Measurements from ENCODE around the gene GASK1A.
"Not testable (repeated sequence)": the region's sequence is repeated elsewhere in the genome, so short reads cannot be mapped to it uniquely, and the experiment has no call there.

Gene GASK1A

DNA sequence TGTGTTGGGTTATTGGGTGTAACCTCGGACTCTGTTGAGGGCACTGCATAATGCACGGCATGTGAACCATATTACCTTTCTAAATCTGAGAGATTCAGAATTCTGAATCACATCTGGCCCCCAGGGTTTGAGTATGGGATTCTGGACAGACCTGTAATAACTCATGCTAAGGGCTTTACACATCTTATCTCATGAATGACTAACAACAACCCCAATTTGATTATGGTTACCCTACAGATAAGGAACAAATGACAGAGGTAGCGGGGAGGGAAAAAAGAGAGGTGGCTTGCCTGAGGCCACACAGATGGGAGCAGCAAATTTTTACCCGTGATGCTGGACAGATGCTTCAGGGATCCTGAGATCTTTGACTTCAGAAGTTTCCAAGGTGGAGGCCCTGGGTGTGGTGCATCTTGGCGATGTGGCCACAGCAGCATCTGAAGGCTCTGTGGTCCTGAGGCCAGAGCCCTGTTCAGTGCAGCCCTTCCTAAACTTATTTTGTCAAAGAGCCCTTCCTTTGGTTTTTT is 83.0 kb downstream of the GASK1A start:
- DNase-seq (ENCODE audit: low read depth) = no peak

DNA sequence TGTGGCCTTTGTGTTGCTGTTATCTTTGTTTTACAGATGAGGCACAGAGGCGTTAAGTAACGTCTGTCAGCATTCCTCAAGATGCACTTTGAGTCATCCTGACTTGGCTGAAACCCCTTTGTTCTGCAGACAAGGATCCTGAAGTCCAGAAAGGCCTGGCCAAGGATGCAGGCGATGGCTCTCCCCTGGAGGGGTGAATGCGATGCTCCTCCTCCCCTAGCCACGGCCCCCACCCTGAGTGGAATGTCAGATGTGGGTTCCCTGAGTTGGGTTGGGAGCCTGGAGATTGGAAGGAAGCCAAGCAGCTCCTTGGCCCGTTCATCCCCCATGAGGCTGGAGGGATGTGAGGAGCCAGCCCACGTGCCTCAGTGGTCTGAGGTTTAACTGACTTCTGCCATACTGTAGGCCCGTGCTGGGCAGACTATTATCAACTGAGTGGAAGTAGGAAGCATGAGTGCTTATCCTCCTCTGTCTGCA is 83.5 kb downstream of the GASK1A start:
- no peak for DNase-seq (ENCODE audit: low read depth)

DNA sequence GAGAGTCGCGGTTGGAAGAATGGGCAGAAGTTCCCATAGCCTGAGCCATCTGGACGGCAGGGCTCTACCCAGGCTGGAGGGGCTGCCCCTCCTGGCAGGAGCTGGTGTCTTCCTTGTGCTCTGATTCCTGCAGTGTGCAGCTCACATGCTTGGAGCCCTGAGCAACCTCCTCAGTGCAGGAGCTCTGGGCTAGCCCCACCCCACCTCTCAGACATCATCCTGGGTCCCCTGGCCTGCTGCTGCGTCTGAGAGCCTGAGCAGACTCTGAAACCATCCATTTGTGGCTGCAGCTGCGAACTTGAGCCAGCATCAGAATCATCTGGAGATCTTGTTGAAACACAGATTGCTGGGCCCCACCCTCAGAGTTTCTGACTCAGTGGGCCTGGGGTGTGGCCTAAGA is 84.0 kb downstream of the GASK1A start:
- no peak for DNase-seq (ENCODE audit: low read depth)

DNA sequence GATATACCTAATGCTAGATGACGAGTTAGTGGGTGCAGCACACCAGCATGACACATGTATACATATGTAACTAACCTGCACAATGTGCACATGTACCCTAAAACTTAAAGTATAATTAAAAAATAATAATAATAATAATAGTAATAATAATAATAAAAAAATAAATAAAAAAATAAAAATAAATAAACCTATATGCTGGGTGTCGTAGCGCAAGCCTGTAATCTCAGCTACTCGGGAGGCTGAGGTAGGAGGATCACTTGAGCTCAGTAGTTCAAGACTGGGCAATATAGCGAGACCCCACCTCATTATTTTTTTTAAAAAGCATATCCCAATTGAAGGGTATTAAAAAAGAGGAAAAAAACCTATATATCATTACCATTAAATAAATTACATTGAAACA is 91.6 kb downstream of the GASK1A start:
- DNase-seq (ENCODE audit: low read depth) = not testable (repeated sequence)

DNA sequence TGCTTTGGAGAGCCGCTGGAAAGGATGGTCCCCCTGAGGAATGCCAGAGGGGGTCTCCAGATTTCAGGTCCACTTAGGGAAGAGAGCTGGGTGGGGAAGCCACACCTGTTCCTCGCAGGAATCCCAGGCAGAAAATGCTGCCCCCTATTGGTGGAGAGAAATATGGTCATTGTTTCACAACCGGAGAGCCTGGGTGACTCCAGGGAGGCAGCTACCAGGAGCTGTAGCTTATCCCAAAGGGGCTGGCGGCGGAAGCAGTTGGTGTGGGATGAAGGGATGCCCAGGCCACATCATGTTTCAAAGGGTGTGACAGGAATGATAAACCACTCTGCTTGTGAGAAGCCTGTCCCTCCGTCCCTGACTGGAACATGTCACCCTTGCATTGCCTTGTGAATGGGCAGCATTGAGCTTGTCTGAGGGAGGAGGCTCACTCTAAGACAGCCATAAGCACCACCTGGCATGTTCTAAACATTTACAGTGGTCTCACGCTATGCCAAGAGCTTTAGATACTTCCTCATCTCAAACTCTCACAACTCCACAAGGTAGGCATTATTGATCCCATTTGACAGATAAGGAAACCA is 92.3 kb downstream of the GASK1A start:
- peak; percentile 19 for DNase-seq (ENCODE audit: low read depth)

DNA sequence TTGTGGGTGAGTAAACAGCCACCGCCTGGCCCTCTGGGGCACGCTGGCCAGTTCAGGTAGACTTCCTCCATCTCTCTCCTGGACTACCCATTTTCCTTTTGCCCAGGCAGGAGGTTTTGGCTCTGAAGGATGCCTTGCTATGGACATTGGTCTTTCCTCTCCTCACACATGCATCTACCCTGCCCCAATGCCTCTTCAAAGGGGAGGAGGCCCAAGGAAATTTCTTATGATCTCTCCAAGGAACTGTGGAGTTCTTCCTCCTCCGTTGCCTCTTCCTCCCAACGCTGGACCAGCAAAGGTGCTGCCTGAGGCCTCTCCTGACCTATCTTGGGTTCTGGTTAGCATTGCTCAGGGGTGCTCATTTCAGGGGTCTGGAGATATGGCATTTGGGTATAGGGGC is 93.2 kb downstream of the GASK1A start:
- no peak for DNase-seq (ENCODE audit: low read depth)

DNA sequence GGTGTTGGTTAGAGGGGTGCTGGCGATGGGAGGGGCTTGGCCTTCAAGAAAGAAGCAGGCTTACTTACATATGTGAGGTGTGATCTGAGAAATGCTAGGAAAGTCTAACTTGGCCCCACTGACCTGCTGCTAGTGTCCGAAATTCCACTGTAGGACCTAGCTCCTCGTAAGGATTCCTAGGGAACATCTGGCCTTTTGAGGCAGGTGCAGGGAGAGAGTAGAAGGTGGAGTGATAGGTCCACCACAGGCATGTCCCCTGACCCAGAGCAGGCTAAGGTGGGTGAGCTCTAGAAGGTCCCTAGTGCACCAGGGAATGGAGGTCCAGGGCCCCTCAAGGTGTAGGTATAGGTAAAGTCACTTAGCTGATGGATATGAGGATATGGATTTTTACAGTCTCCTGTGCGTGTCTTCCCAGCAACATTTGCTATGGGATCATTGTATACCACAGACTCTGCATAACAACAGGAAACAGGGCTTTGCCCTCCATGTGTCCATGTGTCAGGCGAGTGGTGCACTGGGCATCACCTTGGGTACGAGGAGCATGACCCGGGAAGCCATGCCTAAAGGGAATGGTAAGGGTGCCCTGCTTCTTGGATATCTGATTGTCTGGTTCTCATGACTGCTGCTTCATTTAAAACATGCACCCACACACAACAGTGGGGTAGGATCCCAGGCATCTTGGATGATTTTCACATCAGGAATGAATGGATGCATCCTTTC is 94.2 kb downstream of the GASK1A start:
- no peak for DNase-seq (ENCODE audit: low read depth)

DNA sequence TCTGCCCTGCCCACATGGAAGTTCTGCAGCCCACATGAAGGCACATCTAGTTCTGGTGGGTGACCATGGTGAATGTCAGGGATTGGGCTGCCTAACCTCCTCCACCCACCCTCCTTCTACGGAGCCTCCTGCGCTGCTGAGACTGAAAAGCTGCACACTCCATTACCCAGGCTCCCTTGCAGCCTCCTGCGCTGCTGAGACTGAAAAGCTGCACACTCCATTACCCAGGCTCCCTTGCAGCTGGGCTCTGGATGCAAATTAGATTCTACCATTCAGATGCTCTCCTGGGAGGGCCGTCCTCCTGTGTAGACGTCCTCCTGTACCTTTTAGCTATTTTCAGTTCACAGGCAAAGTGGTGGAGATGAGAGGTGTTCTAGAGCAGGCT is 94.7 kb downstream of the GASK1A start:
- no peak for DNase-seq (ENCODE audit: low read depth)

DNA sequence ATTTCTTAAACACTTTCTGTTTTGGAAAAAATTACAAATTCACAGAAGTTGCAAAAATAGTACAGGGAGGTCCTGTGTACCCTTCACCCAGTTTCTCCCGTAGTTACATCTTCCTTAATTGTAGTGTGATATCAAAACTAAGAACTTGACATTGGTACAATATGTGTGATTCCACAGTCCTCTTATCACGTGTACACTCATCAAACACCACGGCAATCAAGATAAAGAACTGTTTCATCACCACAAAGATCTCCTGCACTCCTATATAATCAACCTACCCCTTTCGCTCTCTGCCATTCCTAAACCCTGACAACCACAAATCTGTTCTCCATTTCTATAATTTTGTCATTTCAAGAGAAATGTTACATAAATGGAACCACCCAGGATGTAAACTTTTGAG is 95.4 kb downstream of the GASK1A start:
- DNase-seq (ENCODE audit: low read depth) = no peak

DNA sequence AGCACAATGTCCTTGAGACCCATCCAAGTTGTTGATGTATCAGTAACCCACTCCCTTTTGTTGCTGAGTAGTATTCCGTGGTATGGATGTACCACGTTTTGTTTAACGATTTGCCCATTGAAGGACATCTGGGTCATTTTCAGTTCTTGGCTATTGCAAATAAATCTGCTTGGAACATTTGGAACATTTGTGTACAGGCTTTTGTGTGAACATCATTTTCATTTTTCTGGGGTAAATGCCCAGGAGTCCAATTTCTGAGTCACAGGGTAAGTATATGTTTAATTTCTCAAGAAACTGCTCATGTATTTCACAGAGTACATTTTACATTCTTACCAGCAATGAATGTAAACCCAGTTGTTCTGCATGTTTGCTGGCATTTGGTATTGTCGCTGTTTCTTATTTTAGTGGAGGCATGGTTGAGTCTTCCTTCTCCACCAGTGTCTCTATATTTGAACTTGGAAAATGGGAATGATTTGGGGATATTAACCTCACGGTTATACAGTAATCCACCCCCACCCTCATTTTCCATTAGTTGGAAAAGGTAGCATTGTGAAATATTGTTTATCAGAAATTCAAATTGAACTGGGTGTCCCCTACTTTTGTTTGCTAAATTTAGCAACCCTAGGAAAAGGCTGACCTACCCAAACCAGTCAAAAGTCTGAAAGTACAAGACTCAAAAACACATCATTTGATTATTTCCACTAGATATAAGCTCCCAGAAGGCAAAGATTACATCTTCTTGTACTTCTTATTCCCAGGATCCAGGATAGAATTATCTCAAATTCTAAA is 96.0 kb downstream of the GASK1A start:
- DNase-seq (ENCODE audit: low read depth) = no peak

DNA sequence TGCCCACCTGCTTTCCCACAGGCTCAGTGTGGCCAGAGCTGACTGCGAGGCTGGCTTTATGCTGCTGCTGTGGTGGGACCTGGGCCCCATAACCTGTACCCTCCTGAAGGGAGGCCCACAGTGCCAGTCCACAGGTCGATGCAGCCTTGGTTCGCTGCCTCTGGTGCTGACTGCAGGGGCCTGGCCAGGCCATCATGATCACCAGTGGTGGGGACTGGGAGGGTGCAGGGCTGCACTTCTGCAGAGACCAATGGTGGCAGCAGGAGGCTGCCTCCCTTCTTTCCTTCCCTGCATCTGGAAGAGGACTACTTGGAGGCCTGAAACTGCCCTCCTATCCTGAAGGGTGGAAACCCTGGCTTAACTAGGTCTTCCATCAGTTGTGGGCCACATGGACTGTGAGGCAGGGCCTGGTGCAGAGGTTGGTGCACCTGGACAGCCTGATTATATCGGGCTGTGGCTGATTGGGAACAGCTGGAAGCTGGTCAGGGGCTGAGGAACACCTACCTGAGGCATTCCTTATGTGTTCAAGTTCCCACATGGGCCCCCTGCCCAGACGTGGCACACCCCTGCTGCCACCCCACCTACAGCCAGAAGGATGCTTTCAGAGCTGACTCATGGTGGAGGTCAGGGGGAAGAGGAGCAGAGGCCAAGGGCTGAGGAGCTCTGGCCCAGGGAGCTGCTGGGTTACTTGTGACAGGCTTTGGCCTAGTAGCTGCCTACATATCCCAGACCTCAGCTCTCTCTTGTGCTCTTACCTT is 97.0 kb downstream of the GASK1A start:
- no peak for DNase-seq (ENCODE audit: low read depth)

DNA sequence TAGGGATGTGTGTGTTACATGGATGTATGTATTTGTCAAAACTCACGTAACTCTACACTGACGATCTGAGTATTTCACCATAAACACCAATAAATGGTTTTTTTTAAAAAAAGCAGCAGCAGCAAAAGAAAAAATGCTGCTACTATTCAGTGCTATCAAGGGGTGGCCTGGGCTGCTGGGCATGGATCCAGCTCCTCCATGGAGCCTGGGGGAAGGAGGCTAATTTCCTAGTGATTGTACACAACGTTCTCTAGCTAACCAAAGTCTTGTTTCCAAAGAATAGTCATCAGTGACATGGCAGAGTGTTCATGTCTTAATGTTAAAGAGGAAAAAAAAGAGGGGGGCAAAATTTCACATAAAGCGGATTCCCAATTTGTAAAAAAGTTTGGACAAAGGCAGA is 97.7 kb downstream of the GASK1A start:
- DNase-seq (ENCODE audit: low read depth) = no peak

DNA sequence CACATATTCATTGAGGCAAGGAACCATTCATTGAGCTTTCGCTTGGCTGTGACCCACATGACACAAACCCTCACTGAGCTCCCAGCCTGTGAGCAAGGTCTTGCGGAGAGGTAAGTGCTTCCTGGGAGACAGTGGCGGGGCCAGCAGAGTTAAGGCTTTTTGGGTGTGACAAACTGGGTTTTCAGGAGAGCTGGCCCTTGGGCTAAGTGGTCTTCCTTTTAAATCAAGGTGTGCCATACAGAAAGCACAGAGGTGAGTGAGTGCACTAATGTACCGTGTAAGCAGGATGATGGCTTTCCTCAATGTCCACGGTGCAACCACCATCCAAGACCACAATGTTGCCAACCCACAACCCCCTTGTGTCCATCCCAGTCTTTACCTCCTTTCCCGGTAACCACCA is 98.2 kb downstream of the GASK1A start:
- DNase-seq (ENCODE audit: low read depth) = no peak

DNA sequence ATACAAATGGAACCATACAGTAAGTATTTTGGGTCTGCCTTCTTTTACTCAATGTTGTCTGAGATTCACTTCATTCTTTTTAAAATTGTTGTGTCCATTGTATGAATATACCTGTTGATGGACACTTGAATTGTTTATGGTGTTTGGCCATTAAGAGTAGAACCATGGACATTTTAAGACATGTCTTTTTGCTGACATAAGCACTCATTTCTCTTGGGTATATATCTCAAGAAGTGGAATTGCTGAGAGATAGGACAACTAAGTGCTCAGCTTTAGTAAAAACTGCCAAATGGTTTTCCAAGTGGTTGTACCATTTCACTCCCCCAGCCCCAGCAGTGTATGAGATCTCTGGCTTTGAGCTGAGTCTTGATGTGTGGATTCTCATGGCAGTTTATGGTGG is 98.6 kb downstream of the GASK1A start:
- DNase-seq (ENCODE audit: low read depth) = no peak

DNA sequence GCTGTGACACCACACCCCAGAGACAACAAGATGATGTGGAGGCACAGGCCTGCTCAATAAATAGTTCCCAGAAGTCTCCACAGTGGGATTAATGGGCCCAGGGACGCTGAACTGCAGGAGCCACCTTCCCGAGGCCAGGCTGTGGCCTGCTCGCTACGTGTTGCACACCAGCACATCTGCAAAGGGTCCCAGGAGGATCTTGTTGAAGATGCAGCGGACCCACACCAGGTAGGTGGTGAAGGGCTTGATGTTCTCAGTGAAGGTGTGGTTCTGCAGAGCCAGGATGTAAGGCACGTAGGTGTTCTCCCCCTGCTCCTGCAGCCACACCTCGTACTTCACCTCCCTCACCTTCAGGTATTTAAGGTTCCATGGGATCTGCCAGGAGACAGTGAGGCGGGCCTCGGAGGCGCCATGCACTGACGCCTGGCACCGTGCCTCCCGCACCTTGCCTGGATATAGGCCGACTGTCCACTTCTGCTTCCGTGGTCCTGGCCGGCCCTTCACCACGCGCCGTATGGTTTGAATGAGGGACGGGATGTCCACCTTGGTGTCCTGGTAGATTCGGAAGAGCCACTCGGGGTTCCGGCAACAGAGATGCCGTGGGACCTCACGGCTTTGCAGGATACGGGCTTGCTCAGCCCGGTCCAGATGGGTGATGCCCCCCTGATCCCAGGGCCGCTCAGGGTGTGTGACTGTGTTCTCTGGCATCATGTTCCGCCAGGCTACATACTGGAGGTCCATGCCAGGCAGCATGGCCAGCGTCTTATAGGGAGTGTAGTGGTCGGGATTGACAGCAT is 100.6 kb downstream of the GASK1A start:
- no peak for DNase-seq (ENCODE audit: low read depth)

DNA sequence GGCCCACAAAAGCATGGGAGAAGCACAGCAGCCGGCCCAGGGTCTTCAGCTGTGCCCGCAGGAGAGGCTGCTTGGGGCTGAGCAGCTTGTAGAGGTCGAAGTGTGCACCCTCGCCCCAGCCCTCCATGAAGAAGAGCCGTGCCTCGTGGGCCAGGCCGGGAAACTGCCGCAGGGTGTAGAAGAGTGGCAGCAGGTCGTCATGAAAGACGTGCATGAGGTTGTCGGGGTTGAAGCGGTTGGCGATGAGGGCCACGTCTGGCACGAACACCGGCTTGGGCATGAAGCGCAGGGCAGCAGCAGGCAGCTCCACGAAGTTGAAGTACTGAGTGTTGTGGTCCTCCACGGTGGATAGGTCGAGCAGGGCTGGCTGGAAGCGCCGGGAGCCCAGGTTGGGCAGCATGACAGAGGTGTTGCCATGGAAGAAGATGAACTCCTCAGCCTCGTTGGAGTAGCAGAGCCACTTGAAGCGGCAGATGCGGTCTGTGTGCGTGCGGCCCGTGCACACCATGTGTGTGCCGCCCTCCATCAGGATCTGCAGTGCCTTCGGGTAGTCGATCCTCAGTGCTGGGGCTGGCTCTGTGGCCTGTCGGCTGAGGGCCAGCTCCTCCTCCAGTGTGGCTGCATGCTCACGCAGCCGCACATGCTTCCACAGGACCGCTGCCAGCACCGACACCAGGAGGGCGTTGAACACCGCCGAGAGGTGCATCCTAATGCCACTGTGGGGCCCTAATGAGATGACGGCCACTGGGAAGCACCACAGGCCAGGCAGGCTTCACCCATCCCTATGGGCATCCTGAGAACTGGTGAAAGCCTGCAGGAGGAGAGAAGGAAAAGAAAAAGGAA is 101.8 kb downstream of the GASK1A start:
- no peak for DNase-seq (ENCODE audit: low read depth)

DNA sequence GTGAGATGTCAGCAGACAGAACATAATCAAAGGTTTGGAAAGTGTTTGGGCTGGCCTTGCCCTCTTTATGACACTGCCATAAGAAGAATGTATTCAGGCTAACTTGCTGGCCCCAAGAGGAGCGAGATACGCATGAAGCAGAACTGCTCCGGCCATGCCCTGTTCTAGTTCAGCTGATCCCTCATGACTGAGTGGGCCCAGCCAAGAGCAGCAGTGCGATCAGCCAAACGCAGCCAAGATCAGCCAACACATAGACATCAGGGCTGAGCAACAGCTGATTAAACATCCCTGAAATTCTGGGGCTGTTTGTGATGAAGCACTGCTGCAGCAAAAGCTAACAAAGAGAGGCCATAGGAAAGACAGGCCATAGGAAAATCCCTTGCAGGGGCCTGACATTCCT is 102.7 kb downstream of the GASK1A start:
- no peak for DNase-seq (ENCODE audit: low read depth)

DNA sequence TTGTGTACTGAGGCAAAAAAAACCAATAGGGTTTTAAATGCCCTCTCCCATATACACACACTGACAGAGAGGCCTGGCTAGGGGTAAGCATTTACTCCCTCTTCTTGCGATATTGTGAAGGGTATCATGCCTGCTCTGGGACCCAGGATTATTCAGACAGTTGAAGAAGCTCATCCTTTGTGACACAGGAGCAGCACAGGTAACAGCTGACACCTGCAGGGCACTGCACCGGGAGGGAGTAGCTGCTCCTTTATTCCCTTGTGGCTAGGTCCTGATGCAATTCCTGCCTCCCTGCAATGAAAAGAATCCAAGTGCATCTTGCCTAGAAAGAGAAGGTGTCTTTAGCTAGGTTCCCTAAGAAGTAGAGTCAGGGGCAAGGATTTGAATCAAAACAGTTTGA is 103.3 kb downstream of the GASK1A start:
- DNase-seq (ENCODE audit: low read depth) = no peak

DNA sequence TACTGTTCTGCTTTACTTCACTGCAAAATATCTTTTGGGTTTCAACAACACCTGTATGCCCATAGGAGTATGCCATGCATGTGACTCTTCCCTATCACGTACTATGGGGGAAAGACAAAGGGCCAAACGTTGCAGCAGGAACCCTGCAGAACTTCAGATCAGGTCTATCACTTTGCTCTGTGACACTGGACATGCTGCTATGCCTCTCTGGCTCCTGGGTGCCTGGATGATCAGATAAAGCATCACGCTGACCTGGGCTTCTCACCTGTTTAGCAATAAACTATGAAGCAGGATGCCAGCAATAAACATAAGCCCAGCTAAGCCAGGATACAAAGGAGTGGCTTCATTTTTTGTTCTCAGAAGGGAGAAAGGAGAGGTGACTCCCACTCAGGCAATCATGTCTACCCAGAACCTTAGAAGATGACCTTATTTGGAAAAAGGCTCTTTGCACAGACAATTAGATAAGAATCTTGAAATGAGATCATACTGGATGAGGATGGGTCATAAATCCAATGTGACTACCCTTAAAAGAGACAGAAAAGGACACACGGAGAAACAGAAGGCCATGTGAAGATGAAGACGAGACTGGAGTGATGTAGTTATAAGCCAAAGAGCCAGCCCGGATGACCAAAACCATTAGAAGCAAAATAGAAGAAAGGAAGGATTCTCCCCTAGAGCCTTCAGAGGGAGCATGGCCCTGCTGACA is 107.5 kb downstream of the GASK1A start:
- no peak for DNase-seq (ENCODE audit: low read depth)

DNA sequence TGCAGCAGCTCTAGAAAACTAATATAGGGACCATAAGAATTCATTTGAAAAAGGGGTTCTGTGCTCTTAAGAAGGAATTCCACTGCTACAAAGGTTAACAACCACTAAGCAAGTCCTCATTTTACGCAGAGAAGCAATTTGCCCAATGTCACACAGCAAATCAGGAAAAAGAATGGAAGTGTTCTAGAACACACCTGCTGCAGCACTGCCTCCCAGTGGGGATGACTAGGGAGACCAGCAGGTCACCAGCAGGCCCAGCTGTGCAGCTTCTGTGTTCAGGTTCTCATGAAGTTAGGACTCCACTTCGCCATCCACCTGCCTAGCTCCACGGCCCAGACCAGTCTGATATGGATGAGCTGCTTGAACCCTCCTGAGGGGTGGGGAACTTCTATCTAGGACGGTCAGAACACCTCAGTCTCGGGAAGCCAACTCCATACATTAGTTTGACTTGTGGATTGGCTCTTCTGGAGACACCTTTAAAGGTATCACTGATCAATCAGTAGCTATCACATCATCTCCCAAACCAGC is 108.2 kb downstream of the GASK1A start:
- DNase-seq (ENCODE audit: low read depth) = no peak
